B cell (primary cell): ENCODE results near the gene TFCP2L1. TPM values are rescaled to one million over a fixed set of nuclear protein-coding genes. Genes with fewer than 3 reads are reported as not detected.

Experiments used
- ATAC-seq: fragments of 200-7000 bp; cut with Tn5 transposase; one replicate; pipeline ENCODE4 v1.10.0; 2021; ENCODE audit warnings: low read depth, mild to moderate bottlenecking, moderate number of reproducible peaks, moderate library complexity
- CTCF ChIA-PET: fragments of 350-600 bp; sonication (Branson Sonifier 250); formaldehyde crosslinking; loops from one replicate; lab custom pipeline; 2021; ENCODE audit warnings: antibody characterized with exemption, inconsistent platforms; lab: Charles Lee
- POLR2A ChIA-PET: fragments of 350-600 bp; sonication (Branson Sonifier 250); formaldehyde crosslinking; loops from one replicate; lab custom pipeline; 2021; ENCODE audit warnings: antibody characterized with exemption; lab: Charles Lee
- DNase-seq: peaks from one replicate; pipeline ENCODE4 v3.0.0; 2013
- H2AFZ ChIP-seq: 2 replicates; pipeline ENCODE4 v1.6.1; 2012; ENCODE audit warnings: mild to moderate bottlenecking, low read depth, low read length; ENCODE audit not compliant: insufficient read depth, poor library complexity, severe bottlenecking
- H3K27ac ChIP-seq, 2 donors: 1 replicate in 1 of 2; 2 replicates in 1 of 2; pipeline ENCODE4 v1.5.1; 2012 to 2013; ENCODE audit warnings: low read length in 2 of 2, mild to moderate bottlenecking in 2 of 2, moderate library complexity in 1 of 2
- H3K27me3 ChIP-seq, 4 experiments: fragments of 200-600 bp in 1 of 4; sonication (generic) in 1 of 4; replicated peaks in 1 of 4; 1 replicate in 2 of 4; 2 replicates in 2 of 4; pipeline versions ENCODE4 v1.6.1 to v1.7.0; 2013 to 2016; ENCODE audit warnings: low read length in 3 of 4, mild to moderate bottlenecking in 2 of 4, mixed read lengths in 1 of 4, moderate library complexity in 1 of 4; ENCODE audit not compliant: insufficient read depth in 4 of 4, control insufficient read depth in 3 of 4; ENCODE audit errors: control extremely low read depth in 1 of 4
- H3K36me3 ChIP-seq, 2 experiments: replicated peaks in 1 of 2; 1 replicate in 1 of 2; 2 replicates in 1 of 2; pipeline versions ENCODE4 v1.6.1 to v1.7.1; 2013; ENCODE audit warnings: low read length in 1 of 2; ENCODE audit not compliant: insufficient read depth in 2 of 2, control insufficient read depth in 1 of 2; ENCODE audit errors: control extremely low read depth in 1 of 2, extremely low read depth in 1 of 2
- H3K4me1 ChIP-seq, 2 donors: fragments of 200-600 bp in 1 of 2; sonication (generic) in 1 of 2; 1 replicate in 1 of 2; 2 replicates in 1 of 2; pipeline versions ENCODE4 v1.5.1 to v1.6.1; 2013 to 2017; ENCODE audit warnings: low read length in 2 of 2; ENCODE audit not compliant: control insufficient read depth in 2 of 2, insufficient read depth in 2 of 2
- H3K4me2 ChIP-seq: replicated peaks from 2 replicates; pipeline ENCODE3; 2012; ENCODE audit warnings: mild to moderate bottlenecking, low read depth, low read length; ENCODE audit not compliant: poor library complexity, severe bottlenecking
- H3K4me3 ChIP-seq, 5 experiments: fragments of 200-600 bp in 1 of 5; sonication (generic) in 1 of 5; 1 replicate in 3 of 5; 2 replicates in 2 of 5; pipeline versions ENCODE4 v1.5.1 to v1.7.0; 2011 to 2016; ENCODE audit warnings: low read length in 4 of 5, mild to moderate bottlenecking in 4 of 5, low read depth in 2 of 5, control low read depth in 1 of 5, moderate library complexity in 1 of 5; ENCODE audit not compliant: insufficient read depth in 1 of 5; ENCODE audit errors: control extremely low read depth in 1 of 5, extremely low read depth in 1 of 5
- H3K79me2 ChIP-seq: fragments of 200-600 bp; sonication (generic); one replicate; pipeline ENCODE4 v1.6.0; 2016; ENCODE audit warnings: low read length; ENCODE audit not compliant: control insufficient read depth, insufficient read depth
- H3K9ac ChIP-seq: fragments of 200-600 bp; sonication (generic); 2 replicates; pipeline ENCODE4 v1.6.1; 2017; ENCODE audit warnings: mild to moderate bottlenecking, low read length, moderate library complexity
- H3K9me3 ChIP-seq, 3 donors: one replicate each; pipeline versions ENCODE4 v1.6.1 to v1.7.1; 2013; ENCODE audit warnings: low read length in 2 of 3; ENCODE audit not compliant: control insufficient read depth in 2 of 3, insufficient read depth in 1 of 3; ENCODE audit errors: control extremely low read depth in 1 of 3
- H4K20me1 ChIP-seq: 2 replicates; pipeline ENCODE4 v1.6.0; 2012; ENCODE audit warnings: mild to moderate bottlenecking, low read length; ENCODE audit not compliant: insufficient read depth, control insufficient read depth, poor library complexity, severe bottlenecking
- H3K27ac Mint-ChIP-seq: one replicate; pipeline ENCODE4 v1.8.0; 2021; ENCODE audit warnings: mixed read lengths
- H3K27me3 Mint-ChIP-seq: one replicate; pipeline ENCODE4 v1.8.0; 2021; ENCODE audit warnings: mixed read lengths
- H3K4me1 Mint-ChIP-seq: one replicate; pipeline ENCODE4 v1.8.0; 2021; ENCODE audit warnings: mixed read lengths
- H3K4me3 Mint-ChIP-seq: one replicate; pipeline ENCODE4 v1.8.0; 2021; ENCODE audit warnings: mixed read lengths
- H3K9me3 Mint-ChIP-seq: one replicate; pipeline ENCODE4 v1.8.0; 2022; ENCODE audit warnings: mixed read lengths; ENCODE audit not compliant: insufficient read depth
- EZH2 ChIP-seq: IDR thresholded peaks from 2 replicates; pipeline ENCODE4 v1.6.1; 2012; ENCODE audit warnings: borderline replicate concordance, low read depth, mild to moderate bottlenecking, moderate library complexity, low read length; ENCODE audit not compliant: insufficient read depth, poor library complexity, severe bottlenecking
- WGBS: methylation state at CpG from one replicate; pipeline ENCODE4 v1.1.5; 2013; ENCODE audit warnings: missing lambda C conversion rate; ENCODE audit not compliant: insufficient coverage; 5-methylcytosine and 5-hydroxymethylcytosine counted together
- intact Hi-C: fragments of 100-400 bp; cut with micrococcal nuclease; formaldehyde crosslinking; loops from one replicate; pipeline ENCODE4 v1.10.0; 2022
- polyA plus RNA-seq: library from polyadenylated mRNA; depleted of rRNA; stranded (reverse); fragments of >200 nt; gene quantifications from 2 replicates; pipeline ENCODE4 v1.2.3, GENCODE V29; 2012
- total RNA-seq, 2 donors: library from RNA; stranded (reverse); fragments of 120-200 nt in 1 of 2; gene quantifications; 1 replicate in 1 of 2; 2 replicates in 1 of 2; pipeline versions ENCODE4 v1.2.3 to v1.2.4, GENCODE V29; 2013 to 2022
- TF ChIP-seq, protein P1 (sequence below): fragments of 200-600 bp; IDR thresholded peaks from one replicate; pipeline ENCODE4 v1.8.0; 2022; ENCODE audit warnings: antibody characterized with exemption, mild to moderate bottlenecking

The TFCP2L1 gene
- total and polyA plus RNA-seq, 2 donors (not counting 1 experiment from before 2014, with no cell fraction given), result 0.03 TPM; not detected in 1

DNA sequence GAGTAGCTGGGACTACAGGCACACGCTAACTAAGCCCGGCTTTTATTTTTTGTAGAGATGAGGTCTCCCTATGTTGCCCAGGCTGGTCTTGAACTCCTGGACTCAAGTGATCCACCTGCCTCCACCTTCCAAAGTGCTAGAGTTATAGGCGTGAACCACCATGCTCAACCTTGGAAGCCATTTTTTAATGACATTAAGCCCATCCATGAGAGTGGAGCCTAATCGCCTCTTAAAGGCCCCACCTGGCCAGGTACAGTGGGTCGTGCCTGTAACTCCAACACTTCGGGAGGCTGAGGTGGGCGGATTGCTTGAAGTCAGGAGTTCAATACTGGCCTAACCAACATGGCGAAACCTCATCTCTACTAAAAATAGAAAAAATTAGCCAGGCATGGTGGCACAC lies 41.6 kb upstream of the TFCP2L1 start:
- peaks cover 9% of the 10 kb centered on the region for H3K27me3 Mint-ChIP-seq
- H3K4me3 ChIP-seq, result no peak overlapping the region
- H3K27ac ChIP-seq, result no peak overlapping the region
- peaks cover 0 to 2% (median 0%) of the 10 kb centered on the region in 4 experiments for H3K27me3 ChIP-seq
- no peaks in the 10 kb centered on the region for H3K4me1 Mint-ChIP-seq
- TF ChIP-seq, protein P1, sequence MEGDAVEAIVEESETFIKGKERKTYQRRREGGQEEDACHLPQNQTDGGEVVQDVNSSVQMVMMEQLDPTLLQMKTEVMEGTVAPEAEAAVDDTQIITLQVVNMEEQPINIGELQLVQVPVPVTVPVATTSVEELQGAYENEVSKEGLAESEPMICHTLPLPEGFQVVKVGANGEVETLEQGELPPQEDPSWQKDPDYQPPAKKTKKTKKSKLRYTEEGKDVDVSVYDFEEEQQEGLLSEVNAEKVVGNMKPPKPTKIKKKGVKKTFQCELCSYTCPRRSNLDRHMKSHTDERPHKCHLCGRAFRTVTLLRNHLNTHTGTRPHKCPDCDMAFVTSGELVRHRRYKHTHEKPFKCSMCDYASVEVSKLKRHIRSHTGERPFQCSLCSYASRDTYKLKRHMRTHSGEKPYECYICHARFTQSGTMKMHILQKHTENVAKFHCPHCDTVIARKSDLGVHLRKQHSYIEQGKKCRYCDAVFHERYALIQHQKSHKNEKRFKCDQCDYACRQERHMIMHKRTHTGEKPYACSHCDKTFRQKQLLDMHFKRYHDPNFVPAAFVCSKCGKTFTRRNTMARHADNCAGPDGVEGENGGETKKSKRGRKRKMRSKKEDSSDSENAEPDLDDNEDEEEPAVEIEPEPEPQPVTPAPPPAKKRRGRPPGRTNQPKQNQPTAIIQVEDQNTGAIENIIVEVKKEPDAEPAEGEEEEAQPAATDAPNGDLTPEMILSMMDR, result no peak
- TF ChIP-seq EZH2, result no peak
- H3K36me3 ChIP-seq, result no peaks in the 10 kb centered on the region
- no peak overlapping the region for H3K27ac Mint-ChIP-seq
- ATAC-seq, result no peak
- H4K20me1 ChIP-seq, result no peaks in the 10 kb centered on the region
- no peaks in the 10 kb centered on the region for H3K9me3 ChIP-seq
- H3K9ac ChIP-seq, result no peak overlapping the region
- no peak for DNase-seq
- H3K9me3 Mint-ChIP-seq, result no peaks in the 10 kb centered on the region
- CTCF ChIA-PET, result no interaction called here
- WGBS, result no CpG with 5 or more reads among the region's 8 CpGs
- POLR2A ChIA-PET, result no interaction called here
- intact Hi-C loops, result no loop called here
- H2AFZ ChIP-seq, result no peak overlapping the region
- H3K79me2 ChIP-seq, result no peaks in the 10 kb centered on the region
- no peak overlapping the region for H3K4me3 Mint-ChIP-seq
- H3K4me2 ChIP-seq, result no peak overlapping the region
- H3K4me1 ChIP-seq, result no peaks in the 10 kb centered on the region

- TF ChIP-seq, protein P1, result no peak
- TF ChIP-seq EZH2, result no peak
- Histone ChIP-seq H3K27me3 (peaks cover 0 to 2% (median 0%) of the 10 kb centered on the region in 4 experiments), H4K20me1 (no peaks in the 10 kb centered on the region), H3K36me3 (no peaks in the 10 kb centered on the region), H3K9me3 (no peaks in the 10 kb centered on the region), H3K27ac (no peak overlapping the region), H3K4me3 (no peak overlapping the region), H3K79me2 (no peaks in the 10 kb centered on the region), H3K4me2 (no peak overlapping the region), H3K9ac (no peak overlapping the region), H2AFZ (no peak overlapping the region), H3K4me1 (no peaks in the 10 kb centered on the region)
- WGBS, result no CpG with 5 or more reads among the region's 7 CpGs
- ChIA-PET CTCF (no interaction called here), POLR2A (no interaction called here)
- intact Hi-C loops, result no loop called here
- Mint-ChIP-seq H3K4me3 (no peak overlapping the region), H3K27me3 (peaks cover 9% of the 10 kb centered on the region), H3K9me3 (no peaks in the 10 kb centered on the region), H3K4me1 (no peaks in the 10 kb centered on the region), H3K27ac (no peak overlapping the region)
- ATAC-seq, result no peak
- no peak for DNase-seq
Measured at GRCh38 chr2:121324601-121325000, 39.6 kb upstream of the TFCP2L1 start.
